HG03439 (cell line): Measurements from ENCODE around the gene KCNQ5.

ENCODE experiments used
- ATAC-seq: cut with Tn5 transposase; IDR thresholded peaks from one replicate; pipeline ENCODE4 v1.9.1; 2021; ENCODE audit warnings: mild to moderate bottlenecking, moderate library complexity; ENCODE audit not compliant: unreplicated experiment

Gene KCNQ5

DNA sequence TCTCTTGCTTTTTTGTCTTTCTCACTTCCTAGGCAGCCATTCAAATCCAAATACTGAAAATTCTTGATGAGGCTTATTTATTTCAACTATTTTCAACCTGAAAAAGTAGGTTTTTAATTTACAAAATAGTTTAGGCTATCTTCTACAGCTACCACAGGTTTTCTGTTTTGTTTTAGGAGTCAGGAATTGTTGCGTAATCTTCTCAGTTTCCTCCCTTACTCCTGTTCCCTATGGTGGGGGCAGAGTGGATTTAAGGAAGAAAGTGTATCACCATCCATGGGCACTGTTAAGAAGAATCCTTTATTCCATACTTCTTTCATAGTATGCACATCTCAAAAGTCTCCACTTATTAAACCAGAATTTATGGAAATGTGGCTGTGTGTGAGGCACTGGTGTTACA, 421.0 kb downstream of the KCNQ5 start:
- no peak for ATAC-seq

GRCh38 chr6:73043446-73043845, 421.6 kb downstream of the KCNQ5 start:
- no peak for ATAC-seq

DNA sequence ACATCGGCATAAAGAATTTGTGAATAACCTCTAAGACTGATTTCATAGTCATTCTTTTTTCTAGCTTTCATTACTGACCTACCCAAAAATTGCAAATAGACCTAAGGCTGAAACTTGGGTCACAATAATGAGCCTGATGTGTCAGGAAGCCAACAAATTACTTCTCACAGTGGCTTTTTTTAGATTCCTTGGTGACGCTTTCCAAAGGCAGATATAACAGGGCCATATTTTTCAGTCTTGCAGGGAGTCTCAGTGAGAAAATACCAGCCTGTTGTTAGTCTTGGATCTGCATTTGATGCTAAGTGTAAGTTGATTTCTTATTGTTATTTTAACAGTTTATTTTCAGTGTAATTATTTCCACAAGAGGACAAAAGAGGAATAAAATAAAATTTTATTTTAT, 423.7 kb downstream of the KCNQ5 start:
- ATAC-seq = no peak

GRCh38 chr6:73047801-73048200, 425.9 kb downstream of the KCNQ5 start:
- ATAC-seq = no peak

DNA sequence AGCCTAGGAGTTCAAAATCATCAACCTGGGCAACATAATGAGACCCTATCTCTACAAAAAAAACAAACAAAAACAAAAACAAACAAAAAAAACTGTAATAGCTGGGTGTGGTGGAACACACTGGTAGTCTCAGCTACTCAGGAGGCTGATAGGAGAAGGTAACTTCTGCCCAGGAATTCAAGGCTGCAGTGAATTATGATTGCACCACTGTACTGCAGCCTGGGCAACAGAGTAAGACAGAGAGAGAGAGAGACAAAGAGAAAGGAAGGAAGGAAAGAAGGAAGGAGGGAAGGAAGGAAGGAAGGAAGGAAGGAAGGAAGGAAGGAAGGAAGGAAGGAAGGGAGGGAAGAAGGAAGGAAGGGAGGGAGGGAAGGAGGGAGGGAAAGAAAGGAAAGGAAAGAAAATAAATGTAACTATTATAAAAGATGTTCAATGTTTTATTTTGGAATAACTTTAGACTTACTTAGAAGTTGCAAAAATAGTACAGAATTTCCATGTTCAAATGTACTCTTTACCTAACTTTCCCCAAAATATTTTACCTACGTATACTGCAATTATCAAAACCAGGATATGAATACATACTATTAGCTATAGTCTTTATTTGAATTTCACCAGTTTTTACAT, 428.2 kb downstream of the KCNQ5 start:
- no peak for ATAC-seq

GRCh38 chr6:73050706-73051105, 428.8 kb downstream of the KCNQ5 start:
- no peak for ATAC-seq

- no peak for ATAC-seq
Observed at GRCh38 chr6:73051147-73051546, 429.3 kb downstream of the KCNQ5 start.

GRCh38 chr6:73054958-73055357, 433.1 kb downstream of the KCNQ5 start:
- no peak for ATAC-seq

GRCh38 chr6:73058736-73059135, 436.9 kb downstream of the KCNQ5 start:
- ATAC-seq = no peak

DNA sequence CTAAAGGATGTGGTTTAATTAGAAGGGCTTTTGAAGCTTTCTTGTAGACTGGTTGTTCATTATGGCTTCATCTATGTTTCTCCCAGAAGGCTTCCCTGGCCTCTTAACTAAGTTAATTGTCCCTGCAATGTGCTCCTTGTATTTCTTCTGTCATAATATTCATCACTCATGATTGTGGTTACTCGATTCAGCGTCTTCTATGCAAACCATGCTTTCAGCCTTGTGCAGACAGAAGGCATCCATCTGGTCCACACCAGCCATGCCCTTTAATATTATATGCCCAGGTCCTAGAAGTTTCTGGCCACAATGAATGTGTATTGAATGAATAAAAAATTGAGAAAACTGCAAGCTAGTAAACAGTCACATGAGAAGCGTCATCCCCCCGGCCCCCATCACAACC, 440.3 kb downstream of the KCNQ5 start:
- ATAC-seq = no peak

DNA sequence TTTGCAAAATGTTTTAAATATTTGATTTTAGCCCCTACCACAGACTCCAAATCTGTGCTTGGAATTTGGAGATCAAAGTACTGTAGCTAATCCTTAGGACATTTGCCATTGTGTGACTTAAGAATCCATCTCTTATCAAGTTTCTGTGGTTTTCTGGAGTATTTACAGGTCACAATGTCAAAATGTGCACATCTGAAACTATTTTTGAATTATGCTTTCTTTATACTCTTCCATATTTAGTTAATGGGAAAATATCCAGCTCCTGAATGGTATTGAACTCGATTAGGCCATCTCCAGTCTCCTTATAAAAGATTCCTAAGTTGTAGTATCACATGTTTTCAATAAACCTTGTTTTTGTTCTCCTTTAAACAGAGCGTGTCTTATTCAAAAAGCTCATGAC, 441.0 kb downstream of the KCNQ5 start:
- ATAC-seq = no peak

DNA sequence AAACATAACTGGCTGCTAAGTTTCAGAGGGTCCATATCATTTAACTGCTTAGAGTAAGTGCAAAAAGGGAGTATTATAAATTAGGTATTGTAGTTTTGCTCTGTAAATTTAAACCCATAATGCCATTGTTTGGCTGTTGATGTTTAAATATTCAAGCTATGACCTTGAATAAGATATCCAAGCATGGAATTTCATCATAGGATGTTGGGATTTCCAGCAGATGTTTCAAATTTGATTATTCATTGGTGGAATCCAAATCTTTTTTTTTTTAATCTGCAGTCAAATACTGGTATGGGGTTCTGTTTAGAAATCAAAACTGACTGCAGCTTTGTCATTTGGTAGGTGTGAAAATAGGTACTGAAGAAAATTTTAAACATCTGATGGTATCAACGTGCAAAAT, 442.4 kb downstream of the KCNQ5 start:
- ATAC-seq = no peak

- ATAC-seq = no peak
Observed at GRCh38 chr6:73073238-73073637, 451.4 kb downstream of the KCNQ5 start.

DNA sequence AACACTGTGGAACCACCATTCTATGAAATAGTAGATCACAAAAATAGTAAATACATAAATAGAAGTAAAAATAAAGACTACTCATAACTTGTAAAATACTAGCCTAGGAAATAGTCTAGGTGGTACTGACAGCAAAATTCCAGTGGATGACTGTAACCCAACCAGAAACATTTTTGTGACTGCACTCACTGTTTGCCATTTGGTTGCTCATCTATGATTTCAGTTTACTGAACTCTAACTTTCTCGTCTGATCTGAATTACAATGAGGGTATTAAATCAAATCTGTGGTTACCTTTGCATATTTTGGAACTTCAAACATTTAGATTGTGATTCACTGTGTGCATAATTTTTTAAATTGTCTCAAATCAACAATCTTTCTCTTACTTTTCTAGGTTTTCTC, 452.3 kb downstream of the KCNQ5 start:
- ATAC-seq = no peak

- ATAC-seq = no peak
Observed at GRCh38 chr6:73076211-73076954, 454.5 kb downstream of the KCNQ5 start.

GRCh38 chr6:73078333-73078862, 456.5 kb downstream of the KCNQ5 start:
- no peak for ATAC-seq

DNA sequence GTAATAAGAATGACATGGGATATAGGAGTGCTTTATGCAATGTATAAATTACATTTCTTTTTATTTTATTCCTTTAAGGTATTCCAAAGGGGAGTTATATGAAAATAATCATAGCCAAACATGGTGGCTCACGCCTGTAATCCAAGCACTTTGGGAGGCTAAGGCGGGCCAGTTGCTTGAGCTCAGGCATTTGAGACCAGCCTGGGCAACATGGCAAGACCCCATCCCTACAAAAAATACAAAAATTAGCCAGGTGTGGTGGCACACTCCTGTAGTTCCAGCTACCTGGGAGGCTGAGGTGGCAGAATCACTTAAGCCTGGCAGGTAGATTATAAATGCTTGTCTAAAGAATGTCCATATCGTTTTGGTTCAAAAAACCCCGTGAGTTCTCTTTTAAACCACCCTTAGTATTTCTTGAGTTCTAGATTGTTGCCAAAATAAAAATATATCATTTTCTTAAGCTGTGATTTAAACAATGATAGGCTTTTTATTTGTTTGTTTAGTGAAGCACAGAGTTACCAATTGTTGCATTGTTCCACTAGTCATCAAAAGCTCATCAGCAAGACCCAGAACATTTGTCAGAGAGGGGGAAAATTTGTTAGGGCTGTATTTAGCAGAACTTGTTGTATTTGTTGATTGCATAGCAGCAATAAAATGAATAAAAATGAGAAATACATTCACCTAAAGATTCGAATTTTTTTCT, 457.2 kb downstream of the KCNQ5 start:
- ATAC-seq = no peak

DNA sequence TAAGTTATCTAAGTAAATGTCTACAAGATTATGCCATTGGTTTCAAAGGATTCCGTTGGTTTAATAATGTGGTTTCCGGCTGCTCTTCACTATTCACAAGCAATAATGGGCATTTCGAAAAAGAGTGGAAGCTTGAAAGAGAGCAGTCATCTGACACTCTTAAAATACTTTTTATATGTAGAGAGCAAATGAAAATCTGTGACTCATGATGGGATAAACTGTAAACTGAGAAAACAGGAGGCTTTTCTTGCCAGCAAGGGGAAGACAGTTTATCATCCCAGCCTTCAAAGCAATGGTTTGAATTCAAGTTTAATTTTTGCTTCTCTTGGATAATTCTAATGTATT, 457.7 kb downstream of the KCNQ5 start:
- no peak for ATAC-seq

DNA sequence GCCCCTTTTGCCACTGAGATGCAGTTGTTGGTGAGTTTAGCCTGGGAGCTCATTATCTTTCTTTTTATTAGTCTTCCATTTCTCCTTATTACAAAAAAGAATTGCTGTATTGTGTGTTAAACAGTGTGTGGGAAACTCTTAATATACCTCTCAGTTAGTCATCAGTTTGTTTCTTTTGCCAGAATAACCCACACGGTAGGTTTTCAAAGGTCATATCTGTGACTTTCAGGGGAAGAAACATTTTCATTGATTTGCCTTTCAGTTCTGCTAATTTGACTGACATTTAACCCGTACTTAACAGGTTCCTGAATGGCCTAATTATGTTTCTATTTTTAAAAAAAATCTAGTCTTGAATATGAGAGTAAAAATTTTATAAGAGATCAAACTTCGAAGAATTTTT, 458.1 kb downstream of the KCNQ5 start:
- ATAC-seq = no peak

GRCh38 chr6:73081955-73082354, 460.1 kb downstream of the KCNQ5 start:
- no peak for ATAC-seq

DNA sequence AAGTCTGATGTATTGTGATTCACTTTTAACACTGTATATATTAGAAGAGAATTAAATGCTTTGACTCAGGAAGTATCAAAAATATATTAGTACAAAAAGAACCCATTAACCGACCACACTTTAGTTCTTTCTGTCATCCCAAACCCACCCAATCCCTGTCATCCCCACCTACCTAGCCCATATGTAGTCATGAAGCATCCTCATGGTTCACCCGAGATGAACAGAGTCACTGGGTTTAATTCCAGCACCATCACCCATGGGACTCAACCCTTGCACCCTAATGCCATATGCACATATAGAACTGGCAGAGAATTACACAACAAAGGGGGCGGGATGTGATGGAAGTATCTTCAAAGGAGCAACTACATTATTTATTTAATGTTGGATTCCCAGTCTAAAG, 462.0 kb downstream of the KCNQ5 start:
- ATAC-seq = no peak

DNA sequence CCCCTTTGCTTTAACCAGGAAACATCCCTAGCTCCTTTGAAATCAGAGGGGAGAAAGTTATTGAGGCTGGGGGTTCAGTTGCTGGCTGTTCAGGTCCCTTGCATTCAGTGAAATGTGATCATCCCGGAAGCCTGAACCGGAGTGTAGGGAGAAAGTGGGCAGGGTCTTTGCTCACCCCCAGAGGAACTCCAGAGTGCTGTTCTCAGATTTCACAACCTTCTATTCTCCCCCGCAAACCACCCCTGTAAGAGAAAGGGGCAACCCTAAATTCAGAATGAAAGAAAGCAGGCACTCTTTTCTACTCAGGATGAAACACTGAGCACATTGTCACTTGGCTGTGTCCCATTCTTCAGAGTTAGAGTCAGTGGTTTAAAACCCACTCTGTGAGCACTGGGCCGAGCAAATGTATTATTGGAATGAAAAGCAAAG, 463.6 kb downstream of the KCNQ5 start:
- no peak for ATAC-seq
